Measurements from ENCODE around the gene KYNU.
"Not testable (repeated sequence)": the region's sequence is repeated elsewhere in the genome, so short reads cannot be mapped to it uniquely, and the experiment has no call there.

The KYNU gene

GRCh38 chr2:142944721-142945120 lies 67.3 kb downstream of the KYNU start:
- Histone ChIP-seq H4K20me1 (ENCODE audit: insufficient read depth, low read length) (no peaks in the 10 kb centered on the region), H3K9me2 (ENCODE audit: low read depth, low read length) (no peaks in the 10 kb centered on the region), H3K27ac (ENCODE audit: low read depth, low read length, poor library complexity, severe bottlenecking) (no peak overlapping the region), H3K4me1 (ENCODE audit: insufficient read depth, low read length, severe bottlenecking) (no peaks in the 10 kb centered on the region), H3K9me3 (ENCODE audit: low read length) (no peaks in the 10 kb centered on the region), H3F3A (ENCODE audit: insufficient read depth, low read length) (no peaks in the 10 kb centered on the region), H3K36me3 (ENCODE audit: insufficient read depth, low read length) (no peaks in the 10 kb centered on the region), H2AFZ (ENCODE audit: low read length) (no peak overlapping the region), H3K4me2 (ENCODE audit: low read length) (no peak overlapping the region), H3K27me3 (ENCODE audit: insufficient read depth, low read length) (no peaks in the 10 kb centered on the region), H3K4me3 (ENCODE audit: low read depth, low read length, poor library complexity, severe bottlenecking) (no peak overlapping the region), H3K9ac (ENCODE audit: low read length) (no peak overlapping the region), H3K79me2 (ENCODE audit: insufficient read depth, low read length) (no peaks in the 10 kb centered on the region)
- TF ChIP-seq EZH2 (IDR thresholded peaks at IDR 0.05; ENCODE audit: borderline replicate concordance, low read length) (no peak), CTCF (IDR thresholded peaks at IDR 0.05; ENCODE audit: low read length) (no peak)

DNA sequence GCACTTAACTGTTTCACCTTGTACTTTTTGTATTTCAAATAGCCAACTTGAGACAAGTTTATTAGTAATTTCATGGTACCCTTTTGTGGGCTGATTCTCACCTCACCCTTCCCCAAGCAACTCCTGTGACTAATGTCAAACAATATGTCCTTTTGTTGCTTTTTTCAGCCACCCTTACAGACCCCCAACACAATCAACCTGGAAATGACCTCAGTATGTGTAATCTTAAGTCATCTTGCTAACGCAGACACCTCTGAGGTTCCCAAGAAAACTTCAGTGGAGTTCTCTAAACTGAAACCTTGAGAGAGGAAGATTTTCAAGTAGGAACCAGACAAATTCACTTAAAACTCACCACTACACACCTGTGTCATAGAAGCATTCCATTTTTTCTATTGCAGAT lies 69.5 kb downstream of the KYNU start:
- Histone ChIP-seq H3K9me3 (ENCODE audit: low read length) (no peaks in the 10 kb centered on the region), H3K27me3 (ENCODE audit: insufficient read depth, low read length) (no peaks in the 10 kb centered on the region), H3K4me1 (ENCODE audit: insufficient read depth, low read length, severe bottlenecking) (no peaks in the 10 kb centered on the region), H3K4me3 (ENCODE audit: low read depth, low read length, poor library complexity, severe bottlenecking) (no peak overlapping the region), H3K9ac (ENCODE audit: low read length) (no peak overlapping the region), H3K4me2 (ENCODE audit: low read length) (no peak overlapping the region), H3F3A (ENCODE audit: insufficient read depth, low read length) (no peaks in the 10 kb centered on the region), H3K36me3 (ENCODE audit: insufficient read depth, low read length) (no peaks in the 10 kb centered on the region), H3K27ac (ENCODE audit: low read depth, low read length, poor library complexity, severe bottlenecking) (no peak overlapping the region), H4K20me1 (ENCODE audit: insufficient read depth, low read length) (no peaks in the 10 kb centered on the region), H3K9me2 (ENCODE audit: low read depth, low read length) (no peaks in the 10 kb centered on the region), H2AFZ (ENCODE audit: low read length) (no peak overlapping the region), H3K79me2 (ENCODE audit: insufficient read depth, low read length) (no peaks in the 10 kb centered on the region)
- TF ChIP-seq CTCF (IDR thresholded peaks at IDR 0.05; ENCODE audit: low read length): no peak
- TF ChIP-seq EZH2 (IDR thresholded peaks at IDR 0.05; ENCODE audit: borderline replicate concordance, low read length): no peak

- not testable (repeated sequence) for H3K27me3 ChIP-seq (ENCODE audit: insufficient read depth, low read length); H3F3A ChIP-seq (ENCODE audit: insufficient read depth, low read length); H2AFZ ChIP-seq (ENCODE audit: low read length); H3K9ac ChIP-seq (ENCODE audit: low read length); H3K79me2 ChIP-seq (ENCODE audit: insufficient read depth, low read length); H3K4me2 ChIP-seq (ENCODE audit: low read length); H3K4me3 ChIP-seq (ENCODE audit: low read depth, low read length, poor library complexity, severe bottlenecking); H4K20me1 ChIP-seq (ENCODE audit: insufficient read depth, low read length); H3K27ac ChIP-seq (ENCODE audit: low read depth, low read length, poor library complexity, severe bottlenecking); H3K36me3 ChIP-seq (ENCODE audit: insufficient read depth, low read length); H3K9me2 ChIP-seq (ENCODE audit: low read depth, low read length); H3K9me3 ChIP-seq (ENCODE audit: low read length); H3K4me1 ChIP-seq (ENCODE audit: insufficient read depth, low read length, severe bottlenecking)
Observed at GRCh38 chr2:142948723-142949122, 71.3 kb downstream of the KYNU start.

- H3F3A ChIP-seq (ENCODE audit: insufficient read depth, low read length); H3K9ac ChIP-seq (ENCODE audit: low read length); H3K4me1 ChIP-seq (ENCODE audit: insufficient read depth, low read length, severe bottlenecking); H3K79me2 ChIP-seq (ENCODE audit: insufficient read depth, low read length); H4K20me1 ChIP-seq (ENCODE audit: insufficient read depth, low read length); H3K27me3 ChIP-seq (ENCODE audit: insufficient read depth, low read length); H3K4me2 ChIP-seq (ENCODE audit: low read length); H3K4me3 ChIP-seq (ENCODE audit: low read depth, low read length, poor library complexity, severe bottlenecking); H3K9me3 ChIP-seq (ENCODE audit: low read length); H2AFZ ChIP-seq (ENCODE audit: low read length); H3K36me3 ChIP-seq (ENCODE audit: insufficient read depth, low read length); H3K27ac ChIP-seq (ENCODE audit: low read depth, low read length, poor library complexity, severe bottlenecking); H3K9me2 ChIP-seq (ENCODE audit: low read depth, low read length): not testable (repeated sequence)
Observed at GRCh38 chr2:142950323-142950722, 72.9 kb downstream of the KYNU start.
